H1 (cell line): ENCODE measurements around the gene ACSL3. TPM values are rescaled to one million over a fixed set of nuclear protein-coding genes. Genes with fewer than 3 reads are reported as not detected.

ENCODE experiments used
- CTCF ChIA-PET: fragments of 300-600 bp; sonication (Branson Sonifier 250); formaldehyde crosslinking; loops from one replicate; lab custom pipeline; 2021; ENCODE audit not compliant: partially characterized antibody; lab: Charles Lee
- POLR2A ChIA-PET: fragments of 300-600 bp; sonication (Branson Sonifier 250); formaldehyde crosslinking; loops from one replicate; lab custom pipeline; 2021; ENCODE audit warnings: inconsistent platforms; ENCODE audit not compliant: partially characterized antibody; lab: Charles Lee
- DNase-seq, 2 experiments: peaks; one replicate each; pipeline versions ENCODE4 v3.0.0 to v3.0.0-alpha.2; 2010 to 2022; ENCODE audit warnings: low spot score in 2 of 2, low read depth in 1 of 2, mixed read lengths in 1 of 2
- FAIRE-seq: peaks from 2 replicates; lab custom pipeline; 2011; peaks lifted over from hg19 to GRCh38; lab: Jason Lieb, UNC
- H2AFZ ChIP-seq: 2 replicates; pipeline ENCODE4 v1.8.1; 2012; ENCODE audit warnings: low read length, inconsistent platforms
- H2AK5ac ChIP-seq: 2 replicates; pipeline ENCODE4 v1.6.1; 2013; ENCODE audit warnings: low read depth, low read length
- H2BK120ac ChIP-seq: replicated peaks from 2 replicates; pipeline ENCODE3; 2013; ENCODE audit warnings: low read depth, low read length, inconsistent platforms
- H2BK12ac ChIP-seq: 2 replicates; pipeline ENCODE4 v1.6.1; 2013; ENCODE audit warnings: low read depth, low read length
- H2BK15ac ChIP-seq: 2 replicates; pipeline ENCODE4 v1.6.1; 2013; ENCODE audit warnings: low read length
- H2BK20ac ChIP-seq: 2 replicates; pipeline ENCODE4 v1.6.1; 2013; ENCODE audit warnings: low read length
- H2BK5ac ChIP-seq: 2 replicates; pipeline ENCODE4 v1.6.1; 2013; ENCODE audit warnings: low read depth, low read length
- H3K14ac ChIP-seq: 2 replicates; pipeline ENCODE4 v1.6.1; 2013; ENCODE audit warnings: inconsistent platforms; ENCODE audit not compliant: insufficient read length
- H3K18ac ChIP-seq: 2 replicates; pipeline ENCODE4 v1.6.1; 2013; ENCODE audit warnings: low read length; ENCODE audit errors: extremely low read depth
- H3K23ac ChIP-seq: 2 replicates; pipeline ENCODE4 v1.6.1; 2013; ENCODE audit warnings: inconsistent platforms; ENCODE audit not compliant: insufficient read length
- H3K23me2 ChIP-seq: 2 replicates; pipeline ENCODE4 v1.6.1; 2013; ENCODE audit warnings: low read depth, low read length
- H3K27ac ChIP-seq: 2 replicates; pipeline ENCODE4 v1.6.1; 2011; ENCODE audit warnings: low read depth, low read length, inconsistent platforms
- H3K27me3 ChIP-seq, 4 experiments: replicated peaks in 1 of 4; 1 replicate in 1 of 4; 2 replicates in 3 of 4; pipeline versions ENCODE4 v1.6.1 to v1.8.1; 2011 to 2013; ENCODE audit warnings: low read length in 3 of 4, mild to moderate bottlenecking in 3 of 4, inconsistent platforms in 2 of 4, mixed read lengths in 2 of 4, moderate library complexity in 1 of 4; ENCODE audit not compliant: control insufficient read depth in 3 of 4, insufficient read depth in 3 of 4; ENCODE audit errors: extremely low read depth in 1 of 4
- H3K36me3 ChIP-seq, 4 experiments: 2 replicates each; pipeline versions ENCODE4 v1.6.1 to v1.8.1; 2011 to 2013; ENCODE audit warnings: mild to moderate bottlenecking in 4 of 4, low read length in 3 of 4, moderate library complexity in 2 of 4, control low read depth in 1 of 4, inconsistent platforms in 1 of 4; ENCODE audit not compliant: insufficient read depth in 4 of 4, control insufficient read depth in 2 of 4
- H3K4ac ChIP-seq: replicated peaks from 2 replicates; pipeline ENCODE3; 2013; ENCODE audit warnings: low read length, low read depth, mixed read lengths, inconsistent platforms; ENCODE audit not compliant: insufficient read length
- H3K4me1 ChIP-seq, 4 experiments: replicated peaks in 1 of 4; 1 replicate in 1 of 4; 2 replicates in 3 of 4; pipeline versions ENCODE4 v1.6.1 to v1.8.1; 2011 to 2013; ENCODE audit warnings: low read length in 3 of 4, inconsistent platforms in 2 of 4, mixed read lengths in 1 of 4; ENCODE audit not compliant: insufficient read depth in 4 of 4, control insufficient read depth in 3 of 4
- H3K4me2 ChIP-seq, 2 experiments: 2 replicates each; pipeline versions ENCODE4 v1.6.1 to v1.8.1; 2011 to 2013; ENCODE audit warnings: low read depth in 2 of 2, low read length in 2 of 2, control low read depth in 1 of 2, inconsistent platforms in 1 of 2, mild to moderate bottlenecking in 1 of 2; ENCODE audit not compliant: insufficient read depth in 1 of 2
- H3K4me3 ChIP-seq, 4 experiments: fragments of 200-600, 300-600 bp in 1 of 4; sonication (generic), shearing (Covaris generic), sonication (Bioruptor Twin) in 1 of 4; 2 replicates each; pipeline versions ENCODE4 v1.5.1 to v1.8.1; 2011 to 2016; ENCODE audit warnings: low read length in 4 of 4, low read depth in 3 of 4, control low read depth in 2 of 4, inconsistent platforms in 2 of 4, mild to moderate bottlenecking in 2 of 4, mixed read lengths in 1 of 4, moderate library complexity in 1 of 4; ENCODE audit not compliant: insufficient read depth in 2 of 4; ENCODE audit errors: extremely low read depth in 1 of 4
- H3K56ac ChIP-seq: replicated peaks from 2 replicates; pipeline ENCODE3; 2013; ENCODE audit warnings: low read depth, mild to moderate bottlenecking, mixed read lengths, low read length, inconsistent platforms; ENCODE audit not compliant: insufficient read length
- H3K79me1 ChIP-seq: 2 replicates; pipeline ENCODE4 v1.6.1; 2013; ENCODE audit warnings: low read depth, low read length, control low read depth
- H3K79me2 ChIP-seq, 2 experiments: 2 replicates each; pipeline versions ENCODE4 v1.6.1 to v1.8.1; 2012 to 2013; ENCODE audit warnings: low read length in 2 of 2, mild to moderate bottlenecking in 2 of 2, inconsistent platforms in 1 of 2; ENCODE audit not compliant: insufficient read depth in 2 of 2, control insufficient read depth in 1 of 2
- H3K9ac ChIP-seq, 4 experiments: replicated peaks in 1 of 4; 1 replicate in 1 of 4; 2 replicates in 3 of 4; pipeline versions ENCODE4 v1.6.1 to v1.8.1; 2011 to 2013; ENCODE audit warnings: low read depth in 3 of 4, low read length in 3 of 4, control low read depth in 2 of 4, mild to moderate bottlenecking in 2 of 4, moderate library complexity in 2 of 4, inconsistent platforms in 1 of 4; ENCODE audit errors: extremely low read depth in 1 of 4
- H3K9me3 ChIP-seq, 2 experiments: 2 replicates each; pipeline versions ENCODE4 v1.6.1 to v1.8.1; 2012 to 2013; ENCODE audit warnings: mild to moderate bottlenecking in 2 of 2, moderate library complexity in 2 of 2, control low read depth in 1 of 2, inconsistent platforms in 1 of 2, low read depth in 1 of 2, low read length in 1 of 2, mixed read lengths in 1 of 2; ENCODE audit not compliant: insufficient read depth in 2 of 2
- H4K20me1 ChIP-seq, 2 experiments: replicated peaks in 1 of 2; 2 replicates each; pipeline versions ENCODE3 to v1.8.1; 2011 to 2013; ENCODE audit warnings: inconsistent platforms in 2 of 2, low read length in 2 of 2, mild to moderate bottlenecking in 1 of 2; ENCODE audit not compliant: insufficient read depth in 2 of 2, control insufficient read depth in 1 of 2
- H4K5ac ChIP-seq: 2 replicates; pipeline ENCODE4 v1.6.1; 2013; ENCODE audit warnings: low read length, low read depth, mixed read lengths, inconsistent platforms; ENCODE audit not compliant: insufficient read length
- H4K8ac ChIP-seq: 2 replicates; pipeline ENCODE4 v1.8.0; 2013; ENCODE audit warnings: mild to moderate bottlenecking, moderate library complexity, low read length, inconsistent platforms; ENCODE audit not compliant: insufficient read depth; ENCODE audit errors: extremely low read depth
- H4K91ac ChIP-seq: replicated peaks from 2 replicates; pipeline ENCODE3; 2013; ENCODE audit warnings: low read length, mixed read lengths, inconsistent platforms; ENCODE audit not compliant: insufficient read length
- ATF2 ChIP-seq: IDR thresholded peaks from 2 replicates; pipeline ENCODE4 v1.6.1; 2012; ENCODE audit warnings: low read length, inconsistent platforms
- BCL11A ChIP-seq, 2 experiments: IDR thresholded peaks; one replicate each; pipeline ENCODE4 v1.6.1; 2011; ENCODE audit warnings: low read depth in 2 of 2, low read length in 2 of 2, mild to moderate bottlenecking in 2 of 2
- BRCA1 ChIP-seq: IDR thresholded peaks from 2 replicates; pipeline ENCODE4 v1.6.1; 2012; ENCODE audit warnings: low read depth, low read length, improper control_type of control experiment
- EGR1 ChIP-seq: IDR thresholded peaks from 2 replicates; pipeline ENCODE4 v1.6.1; 2011; ENCODE audit warnings: low read depth, low read length, borderline replicate concordance
- JUN ChIP-seq: IDR thresholded peaks from 2 replicates; pipeline ENCODE4 v1.6.1; 2011; ENCODE audit warnings: low read depth, mild to moderate bottlenecking, improper control_type of control experiment, low read length
- KDM1A ChIP-seq: fragments of 200-600, 300-600 bp; sonication (generic); IDR thresholded peaks from 2 replicates; pipeline ENCODE4 v1.7.1; 2016; ENCODE audit warnings: mild to moderate bottlenecking, low read length, borderline replicate concordance
- POLR2A ChIP-seq, 2 experiments: IDR thresholded peaks; 1 replicate in 1 of 2; 2 replicates in 1 of 2; pipeline ENCODE4 v1.6.1; 2011; ENCODE audit warnings: low read depth in 2 of 2, low read length in 2 of 2, mild to moderate bottlenecking in 2 of 2; ENCODE audit errors: control extremely low read depth in 1 of 2
- POU5F1 ChIP-seq: IDR thresholded peaks from 2 replicates; pipeline ENCODE4 v1.6.1; 2011; ENCODE audit warnings: low read depth, mild to moderate bottlenecking, low read length, moderate library complexity
- RFX5 ChIP-seq: IDR thresholded peaks from 2 replicates; pipeline ENCODE4 v1.6.1; 2011; ENCODE audit warnings: low read depth, low read length, improper control_type of control experiment, borderline replicate concordance
- RXRA ChIP-seq: IDR thresholded peaks from 2 replicates; pipeline ENCODE4 v1.6.1; 2011; ENCODE audit warnings: low read depth, mild to moderate bottlenecking, low read length, moderate library complexity; ENCODE audit not compliant: insufficient read depth
- SP1 ChIP-seq: IDR thresholded peaks from 2 replicates; pipeline ENCODE4 v1.6.1; 2011; ENCODE audit warnings: low read depth, low read length
- SP4 ChIP-seq: IDR thresholded peaks from 2 replicates; pipeline ENCODE4 v1.6.1; 2012; ENCODE audit warnings: low read length, inconsistent platforms
- SUZ12 ChIP-seq: fragments of 200-600 bp; sonication (generic); IDR thresholded peaks from 2 replicates; pipeline ENCODE4 v1.6.1; 2012; ENCODE audit warnings: mild to moderate bottlenecking, inconsistent platforms, low read length, moderate library complexity, mixed read lengths
- TBP ChIP-seq: IDR thresholded peaks from 2 replicates; pipeline ENCODE4 v1.6.1; 2011; ENCODE audit warnings: low read depth, low read length, improper control_type of control experiment
- YY1 ChIP-seq: IDR thresholded peaks from 2 replicates; pipeline ENCODE4 v1.6.1; 2011; ENCODE audit warnings: low read depth, mild to moderate bottlenecking, low read length
- WGBS, 2 experiments: shearing (Covaris generic) in 1 of 2; methylation state at CpG; one replicate each; pipeline versions ENCODE4 v1.1.6 to v1.1.7; 2013 to 2015; ENCODE audit warnings: low lambda C conversion rate in 2 of 2, mixed read lengths in 2 of 2, inconsistent platforms in 1 of 2, low coverage in 1 of 2, missing lambda C conversion rate in 1 of 2; ENCODE audit not compliant: insufficient replicate concordance in 2 of 2, insufficient coverage in 1 of 2, insufficient read length in 1 of 2; ENCODE audit errors: extremely low coverage in 1 of 2, missing lambda C conversion rate in 1 of 2; 5-methylcytosine and 5-hydroxymethylcytosine counted together
- polyA plus RNA-seq, 7 experiments: library from polyadenylated mRNA; depleted of rRNA in 3 of 7; stranded (reverse) in 5 of 7; unstranded in 2 of 7; fragments of >200 nt in 5 of 7; fragments of 200-250 nt in 2 of 7; gene quantifications; 1 replicate in 5 of 7; 2 replicates in 1 of 7; 4 replicates in 1 of 7; pipeline versions ENCODE4 v1.2.1 to v1.2.3, GENCODE V29; 2011 to 2013; ENCODE audit warnings: missing spikeins in 2 of 7, mixed read lengths in 2 of 7
- total RNA-seq: library from RNA; stranded (reverse); fragmentation: NEBNext Ultra II Directional; extraction: Animal tissue kit (Norgen Biotek cat#: 25700); gene quantifications from 2 replicates; pipeline ENCODE4 v1.2.1, GENCODE V29; 2021

The ACSL3 gene
- total and polyA plus RNA-seq, 2 of the 8 experiments (the other 6 are each of a cell fraction or from before 2014, with no cell fraction given) = 37.5 to 98.1 TPM

DNA sequence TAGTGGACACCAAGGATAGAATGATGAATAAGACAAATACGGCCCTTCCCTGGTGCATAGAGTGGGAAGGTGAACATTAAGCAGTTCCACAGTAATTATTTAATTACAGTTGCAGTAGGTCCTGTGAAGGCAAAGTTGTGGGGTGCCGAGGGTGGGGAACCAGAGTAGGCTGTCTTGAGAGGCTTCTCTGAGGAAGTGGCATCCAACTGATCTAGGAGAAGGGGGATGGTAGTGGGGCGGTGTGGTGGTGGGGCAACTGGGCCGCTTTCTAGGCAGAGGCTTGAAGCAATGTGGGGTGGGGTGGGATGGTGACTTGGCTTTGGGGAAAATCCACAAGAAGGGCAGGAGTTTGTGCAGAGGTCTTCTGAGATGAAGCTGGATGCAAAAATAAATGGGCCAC is 11.7 kb downstream of the ACSL3 start:
- H2AFZ ChIP-seq = no peak overlapping the region
- ChIA-PET POLR2A (no interaction called here), CTCF (no interaction called here)
- H3K79me1 ChIP-seq = peaks cover 12% of the 10 kb centered on the region
- no peak overlapping the region for H3K18ac ChIP-seq
- no peak overlapping the region for H3K4ac ChIP-seq
- DNase-seq (no peak), FAIRE-seq (no peak)
- no peak overlapping the region for H4K8ac ChIP-seq
- H3K56ac ChIP-seq = no peak overlapping the region
- no peaks in the 10 kb centered on the region for H3K23me2 ChIP-seq
- H2BK15ac ChIP-seq = no peak overlapping the region
- no peak overlapping the region for H3K9ac ChIP-seq
- no peak overlapping the region for H3K4me3 ChIP-seq
- no peak overlapping the region for H4K5ac ChIP-seq
- no peaks in the 10 kb centered on the region for H3K27me3 ChIP-seq
- WGBS, 2 experiments = 87% methylated on average over 4 of the region's 4 CpGs; no CpG with 5 or more reads in 1 of the 2 experiments
- H3K27ac ChIP-seq = no peak overlapping the region
- H3K36me3 ChIP-seq = no peaks in the 10 kb centered on the region
- H4K20me1 ChIP-seq = peaks cover 16 to 24% of the 10 kb centered on the region in 2 experiments
- no peak overlapping the region for H2AK5ac ChIP-seq
- H2BK20ac ChIP-seq = no peak overlapping the region
- H3K79me2 ChIP-seq = peaks cover 60 to 100% of the 10 kb centered on the region in 2 experiments
- no peak overlapping the region for H3K23ac ChIP-seq
- H3K4me1 ChIP-seq = peaks cover 0 to 11% (median 8%) of the 10 kb centered on the region in 4 experiments; a peak in 6 of 7 replicates
- no peak overlapping the region for H2BK12ac ChIP-seq
- no peak overlapping the region for H3K14ac ChIP-seq
- no peaks in the 10 kb centered on the region for H3K9me3 ChIP-seq
- H2BK5ac ChIP-seq = no peak overlapping the region
- H2BK120ac ChIP-seq = no peak overlapping the region
- H3K4me2 ChIP-seq = no peak overlapping the region
- H4K91ac ChIP-seq = no peak overlapping the region
- no peak for TF ChIP-seq SUZ12
- no peak for TF ChIP-seq POLR2A (IDR thresholded peaks at IDR 0.05; ENCODE audit: control extremely low read depth in 1 of 2, low read depth in 2 of 2, low read length in 2 of 2)
- no peak for TF ChIP-seq SP4
- TF ChIP-seq EGR1 = no peak
- no peak for TF ChIP-seq YY1
- no peak for TF ChIP-seq SP1
- TF ChIP-seq RFX5 = no peak
- no peak for TF ChIP-seq ATF2
- no peak for TF ChIP-seq BRCA1
- no peak for TF ChIP-seq KDM1A
- TF ChIP-seq JUN = no peak
- no peak for TF ChIP-seq TBP
- no peak for TF ChIP-seq RXRA
- no peak for TF ChIP-seq BCL11A (IDR thresholded peaks at IDR 0.05; ENCODE audit: low read depth in 2 of 2, low read length in 2 of 2)
- TF ChIP-seq POU5F1 = no peak
